K562 (cell line): ENCODE data around the gene KLK8. TPM values are rescaled to one million over a fixed set of nuclear protein-coding genes. Genes with fewer than 3 reads are reported as not detected.

Experiments used
- ATAC-seq: fragments of 200-7000 bp; cut with Tn5 transposase; 3 replicates; pipeline ENCODE4 v1.9.1; 2020; ENCODE audit warnings: moderate library complexity
- BruUV-seq: library from RNA; stranded (reverse); fragments of 400-500 nt; replicated peaks from 2 replicates; lab custom pipeline; 2021; lab: Mats Ljungman, UMichigan
- CTCF ChIA-PET: fragments of 300-600 bp; formaldehyde crosslinking; extraction: SDS; loops from one replicate; lab custom pipeline; 2021; ENCODE audit warnings: low intra/inter-chr PET ratio; lab: Yijun Ruan, JAX
- POLR2A ChIA-PET: fragments of 300-600, 350-650 bp; sonication (Branson Sonifier 250); formaldehyde crosslinking; extraction: SDS; loops from one replicate; lab custom pipeline; 2021; ENCODE audit warnings: antibody characterized with exemption, inconsistent platforms; lab: Yijun Ruan, JAX
- DNase-seq, 4 experiments: peaks; one replicate each; pipeline versions ENCODE4 v3.0.0 to v3.0.0-alpha.2; 2011 to 2018; ENCODE audit warnings: low spot score in 3 of 4, mixed read lengths in 3 of 4; ENCODE audit errors: extremely low read depth in 1 of 4
- FAIRE-seq: peaks from 2 replicates; lab custom pipeline; 2011; peaks lifted over from hg19 to GRCh38; lab: Jason Lieb, UNC
- H2AFZ ChIP-seq: 2 replicates; pipeline ENCODE4 v1.6.0; 2011; ENCODE audit warnings: low read depth, low read length, control low read depth, inconsistent platforms
- H3K27ac ChIP-seq: fragments of 200-600 bp; 3 replicates; pipeline ENCODE4 v1.8.0; 2011; ENCODE audit warnings: low read depth, mild to moderate bottlenecking, control low read depth, inconsistent platforms, low read length, moderate library complexity, mixed read lengths; ENCODE audit errors: extremely low read depth
- H3K27me3 ChIP-seq, 2 experiments: fragments of 300-600 bp in 1 of 2; 2 replicates in 1 of 2; 3 replicates in 1 of 2; pipeline versions ENCODE4 v1.6.0 to v1.8.0; 2011; ENCODE audit warnings: inconsistent platforms in 2 of 2, low read length in 2 of 2, mild to moderate bottlenecking in 1 of 2, mixed read lengths in 1 of 2, moderate library complexity in 1 of 2; ENCODE audit not compliant: control insufficient read depth in 2 of 2, insufficient read depth in 2 of 2
- H3K36me3 ChIP-seq: fragments of 300-600 bp; 3 replicates; pipeline ENCODE4 v1.8.0; 2011; ENCODE audit warnings: mild to moderate bottlenecking, low read length, inconsistent platforms; ENCODE audit not compliant: control insufficient read depth, insufficient read depth
- H3K4me1 ChIP-seq, 2 experiments: fragments of 200-600 bp in 1 of 2; replicated peaks in 1 of 2; 2 replicates in 1 of 2; 3 replicates in 1 of 2; pipeline versions ENCODE4 v1.5.1 to v1.8.0; 2011; ENCODE audit warnings: inconsistent platforms in 2 of 2, low read length in 2 of 2, mild to moderate bottlenecking in 1 of 2, mixed read lengths in 1 of 2, moderate library complexity in 1 of 2; ENCODE audit not compliant: control insufficient read depth in 2 of 2, insufficient read depth in 2 of 2
- H3K4me2 ChIP-seq: 2 replicates; pipeline ENCODE4 v1.6.1; 2011; ENCODE audit warnings: low read length, control low read depth, inconsistent platforms, mixed read lengths; ENCODE audit not compliant: insufficient read depth
- H3K4me3 ChIP-seq: fragments of 200-600 bp; sonication (generic), shearing (Covaris generic); 2 replicates; pipeline ENCODE4 v1.5.1; 2016; ENCODE audit warnings: control low read depth, inconsistent platforms
- H3K79me2 ChIP-seq: fragments of 200-600 bp; 3 replicates; pipeline ENCODE4 v1.8.0; 2011; ENCODE audit warnings: low read length, inconsistent platforms; ENCODE audit not compliant: control insufficient read depth, insufficient read depth
- H3K9ac ChIP-seq, 2 experiments: 2 replicates each; pipeline versions ENCODE4 v1.6.0 to v1.6.1; 2011; ENCODE audit warnings: low read depth in 2 of 2, low read length in 2 of 2, control low read depth in 1 of 2, inconsistent platforms in 1 of 2, mild to moderate bottlenecking in 1 of 2, mixed read lengths in 1 of 2; ENCODE audit not compliant: insufficient read depth in 1 of 2
- H3K9me1 ChIP-seq: one replicate; pipeline ENCODE4 v1.6.0; 2011; ENCODE audit warnings: inconsistent platforms, mild to moderate bottlenecking, low read length, moderate library complexity; ENCODE audit not compliant: control insufficient read depth, insufficient read depth
- H3K9me3 ChIP-seq: replicated peaks from 2 replicates; pipeline ENCODE4 v1.5.1; 2011; ENCODE audit warnings: low read depth, low read length, inconsistent platforms; ENCODE audit not compliant: control insufficient read depth, insufficient read depth
- H4K20me1 ChIP-seq: replicated peaks from 2 replicates; pipeline ENCODE4 v1.6.1; 2011; ENCODE audit warnings: low read length, inconsistent platforms, mixed read lengths; ENCODE audit not compliant: control insufficient read depth, insufficient read depth
- GTF2A2 ChIP-seq: IDR thresholded peaks from 2 replicates; pipeline ENCODE4 v1.6.1; 2016; ENCODE audit warnings: mild to moderate bottlenecking, missing genetic modification characterization, missing compliant biosample characterization
- MCM3 ChIP-seq: fragments of 450-650 bp; IDR thresholded peaks from 2 replicates; pipeline ENCODE4 v1.6.1; 2016
- PHB ChIP-seq: fragments of 250-450 bp; sonication (Bioruptor Pico); IDR thresholded peaks from 2 replicates; pipeline ENCODE4 v1.5.0; 2021
- POLR2B ChIP-seq: fragments of 450-650 bp; IDR thresholded peaks from 2 replicates; pipeline ENCODE4 v1.6.1; 2018; ENCODE audit warnings: low read depth; ENCODE audit not compliant: partially characterized antibody
- SMARCB1 ChIP-seq: IDR thresholded peaks from 2 replicates; pipeline ENCODE4 v1.6.1; 2011; ENCODE audit warnings: improper control_type of control experiment, low read depth; ENCODE audit not compliant: insufficient read length
- XRCC3 ChIP-seq: fragments of 450-650 bp; IDR thresholded peaks from 2 replicates; pipeline ENCODE4 v1.6.1; 2017; ENCODE audit warnings: mild to moderate bottlenecking, moderate library complexity
- ZBED1 ChIP-seq: IDR thresholded peaks from 2 replicates; pipeline ENCODE4 v1.6.1; 2014
- ZBTB7A ChIP-seq: IDR thresholded peaks from 2 replicates; pipeline ENCODE4 v1.6.1; 2011; ENCODE audit warnings: low read depth, mild to moderate bottlenecking, low read length, moderate library complexity, borderline replicate concordance; ENCODE audit not compliant: control insufficient read depth
- ZNF3 ChIP-seq: fragments of 250-450 bp; sonication (Bioruptor Pico); IDR thresholded peaks from 2 replicates; pipeline ENCODE4 v1.5.0; 2021; ENCODE audit warnings: mild to moderate bottlenecking, moderate library complexity
- ZNF354B ChIP-seq: fragments of 250-450 bp; sonication (Bioruptor Pico); IDR thresholded peaks from 2 replicates; pipeline ENCODE4 v1.4.0; 2020
- WGBS: fragments of 100-300 bp; shearing (Covaris generic); methylation state at CpG from one replicate; pipeline ENCODE4 v1.1.6; 2016; ENCODE audit warnings: low coverage, mixed read lengths; ENCODE audit not compliant: insufficient coverage; ENCODE audit errors: missing lambda C conversion rate; 5-methylcytosine and 5-hydroxymethylcytosine counted together
- in situ Hi-C: fragments of 300-500 bp; cut with MboI; formaldehyde crosslinking; loops from 4 replicates; pipeline ENCODE4 v1.15.0; 2018; ENCODE audit warnings: inconsistent platforms, mixed read lengths
- intact Hi-C: fragments of 100-400 bp; cut with micrococcal nuclease; formaldehyde crosslinking; loops from 2 replicates; pipeline ENCODE4 v1.14.2; 2022
- polyA plus RNA-seq, 8 experiments: library from polyadenylated mRNA; depleted of rRNA in 4 of 8; stranded (reverse) in 5 of 8; unstranded in 3 of 8; fragments of >200 nt; fragmentation: Nextera tagmentation in 2 of 8; fragmentation: Illumina TruSeq in 1 of 8; extraction: Ambion mirVana in 2 of 8; extraction: Trizol in 1 of 8; gene quantifications; 2 replicates each; pipeline versions ENCODE4 v1.2.1 to v1.2.3, GENCODE V29; 2011 to 2014; ENCODE audit warnings: inconsistent platforms in 1 of 8, missing spikeins in 1 of 8
- total RNA-seq, 7 experiments: library from RNA; depleted of rRNA in 6 of 7; stranded (reverse); fragments of >200 nt in 6 of 7; fragmentation: Illumina TruSeq in 2 of 7; extraction: Trizol in 2 of 7; gene quantifications; 2 replicates each; pipeline versions ENCODE4 v1.2.1 to v1.2.3, GENCODE V29; 2011 to 2021; ENCODE audit warnings: low replicate concordance in 1 of 7
- TF ChIP-seq, protein P1 (sequence below): fragments of 250-450 bp; sonication (Bioruptor Pico); IDR thresholded peaks from 2 replicates; pipeline ENCODE4 v1.5.0; 2021; ENCODE audit warnings: mild to moderate bottlenecking, moderate library complexity

KLK8 gene
- total and polyA plus RNA-seq, 9 of the 15 experiments (the other 6 are each of a cell fraction or from before 2014, with no cell fraction given), result 0.37 to 1.7 (median 0.76) TPM

DNA sequence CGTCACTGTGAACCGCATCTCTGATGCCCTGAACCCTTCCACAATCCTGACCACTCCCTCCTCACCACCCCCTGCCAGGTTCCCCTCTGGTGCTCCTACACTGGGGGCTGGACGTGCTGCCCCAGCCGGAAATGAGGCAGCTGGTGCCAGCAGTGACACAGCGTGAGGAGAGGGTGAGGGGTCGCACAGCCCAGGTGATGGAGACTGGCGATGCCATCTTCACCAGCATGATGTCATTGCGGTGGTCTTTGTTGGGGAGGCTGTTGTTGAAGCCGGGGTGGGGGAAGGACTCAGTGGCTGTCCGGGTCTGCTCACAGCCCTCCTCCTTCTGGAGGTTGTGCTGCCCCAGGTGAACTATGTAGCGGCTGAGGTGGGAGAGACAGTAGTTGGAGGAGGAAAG is 22.5 kb upstream of the KLK8 start:
- intact Hi-C loops, result no loop called here
- Histone ChIP-seq H4K20me1 (0 out of 2 replicates have a peak, but pooled peaks cover 8% of the 10 kb centered on the region), H3K9ac (no peak overlapping the region), H3K36me3 (no peaks in the 10 kb centered on the region), H3K9me3 (no peaks in the 10 kb centered on the region), H3K4me1 (peaks cover 4 to 19% of the 10 kb centered on the region in 2 experiments), H3K9me1 (no peaks in the 10 kb centered on the region), H3K4me3 (no peak overlapping the region), H3K79me2 (no peaks in the 10 kb centered on the region), H3K4me2 (no peak overlapping the region), H3K27me3 (peaks cover 25 to 64% of the 10 kb centered on the region in 2 experiments), H3K27ac (no peak overlapping the region), H2AFZ (no peak overlapping the region)
- no peak for DNase-seq
- TF ChIP-seq XRCC3 (no peak), ZBED1 (no peak), ZBTB7A (no peak), POLR2B (no peak), ZNF3 (CRISPR knock-in tag) (no peak), GTF2A2 (tag) (no peak)
- WGBS, result 2% methylated on average over 11 of the region's 11 CpGs
- CTCF ChIA-PET, result no interaction called here
- FAIRE-seq, result no peak
- ATAC-seq, result no peak
- no TSS peak for BruUV-seq
- POLR2A ChIA-PET, result no interaction called here
- in situ Hi-C loops, result loop anchor here (5.0 kb wide), 1 partner anchor 68 kb away; no protein-coding TSS in a partner anchor

DNA sequence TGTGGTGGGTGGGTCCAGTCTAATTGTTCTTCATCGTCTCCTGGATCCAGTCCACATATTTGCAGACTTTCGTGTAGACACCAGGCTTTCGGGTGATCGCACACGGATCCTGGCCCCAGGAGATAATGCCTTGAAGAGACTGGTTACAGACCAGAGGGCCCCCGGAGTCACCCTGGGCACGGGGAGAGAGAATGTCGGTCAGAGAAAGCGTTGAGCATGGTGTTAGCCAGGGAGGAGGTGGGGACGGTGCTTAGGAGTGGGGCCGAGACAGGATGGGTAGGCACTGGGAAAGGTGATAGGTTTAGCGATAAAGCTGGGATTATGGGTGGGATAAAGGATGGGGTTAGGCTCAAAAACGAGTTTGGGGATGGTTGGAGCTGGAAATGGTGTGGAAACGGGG is 21.1 kb upstream of the KLK8 start:
- H3K27me3 ChIP-seq, result peaks cover 21 to 58% of the 10 kb centered on the region in 2 experiments
- TF ChIP-seq, protein P1, sequence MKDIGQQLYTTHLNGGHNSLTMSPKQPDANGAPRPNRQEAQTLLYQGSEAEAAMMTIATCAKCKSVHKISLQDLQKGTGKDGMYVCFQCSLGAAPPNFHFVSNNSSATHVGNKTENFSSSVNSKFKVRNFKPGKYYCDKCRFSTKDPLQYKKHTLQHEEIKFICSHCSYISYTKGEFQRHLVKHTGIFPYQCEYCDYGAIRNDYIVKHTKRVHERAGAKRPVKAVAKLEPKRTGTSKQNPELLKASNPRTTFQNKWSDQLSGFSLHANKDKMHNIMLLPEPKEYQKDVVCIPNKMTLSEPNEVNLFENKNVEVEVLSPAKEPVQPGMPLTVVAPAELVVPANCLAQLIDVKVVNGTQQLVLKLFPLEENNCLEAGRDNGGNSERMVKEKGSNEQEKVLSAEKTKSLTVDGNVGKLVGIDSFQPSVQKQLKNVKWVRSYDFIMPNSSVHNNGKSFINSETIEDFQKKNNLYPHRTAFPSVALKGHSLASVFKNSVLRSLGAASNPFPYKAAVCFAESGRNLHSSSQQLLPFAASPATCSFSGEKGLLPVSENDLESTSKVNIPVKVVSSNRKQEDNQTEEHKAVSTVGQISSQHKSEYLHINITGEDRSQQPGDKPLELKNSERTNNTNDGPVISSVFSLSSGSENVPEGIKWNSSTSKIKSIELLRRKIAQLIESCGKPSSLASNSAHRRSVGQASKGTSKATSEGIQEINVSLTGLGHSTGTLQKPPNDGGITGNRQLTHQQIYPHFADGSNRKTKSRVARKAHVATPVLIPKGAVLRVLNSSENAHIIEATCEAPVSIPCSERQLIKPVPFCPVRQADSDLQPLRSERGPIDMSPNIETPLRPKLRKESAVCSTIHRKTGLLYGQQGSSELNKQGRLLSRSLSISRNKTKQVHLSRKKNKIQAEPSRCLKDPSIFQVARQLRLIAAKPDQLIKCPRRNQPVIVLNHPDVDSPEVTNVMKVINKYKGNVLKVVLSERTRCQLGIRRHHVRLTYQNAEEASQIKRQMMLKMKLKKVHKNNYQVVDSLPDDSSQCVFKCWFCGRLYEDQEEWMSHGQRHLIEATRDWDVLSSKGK (CRISPR knock-in tag), result no peak
- 0 out of 2 replicates have a peak, but pooled peaks have one; percentile 36 for TF ChIP-seq MCM3
- TF ChIP-seq PHB (CRISPR knock-in tag), result no peak
- no peak for TF ChIP-seq ZNF354B (CRISPR knock-in tag)
- TF ChIP-seq SMARCB1, result no peak
- no peaks in the 10 kb centered on the region for H3K9me1 ChIP-seq
- no peaks in the 10 kb centered on the region for H3K36me3 ChIP-seq
- FAIRE-seq (no peak), DNase-seq (no peak), ATAC-seq (no peak)
- H3K79me2 ChIP-seq, result no peaks in the 10 kb centered on the region
- H3K9me3 ChIP-seq, result no peaks in the 10 kb centered on the region
- ChIA-PET POLR2A (no interaction called here), CTCF (interaction anchor here (4.4 kb wide), 1 partner anchor 73 kb away, joined by 35 read pairs; no protein-coding TSS in a partner anchor)
- no peak overlapping the region for H3K4me2 ChIP-seq
- no peak overlapping the region for H3K4me3 ChIP-seq
- in situ Hi-C loops, result loop anchor here (5.0 kb wide), 1 partner anchor 70 kb away; no protein-coding TSS in a partner anchor
- no peak overlapping the region for H3K27ac ChIP-seq
- WGBS, result 4% methylated on average over 14 of the region's 14 CpGs
- H4K20me1 ChIP-seq, result 0 out of 2 replicates have a peak, but pooled peaks cover 8% of the 10 kb centered on the region
- no TSS peak for BruUV-seq
- H3K9ac ChIP-seq, result no peak overlapping the region
- intact Hi-C loops, result no loop called here
- peaks cover 4 to 27% of the 10 kb centered on the region in 2 experiments for H3K4me1 ChIP-seq
- no peak overlapping the region for H2AFZ ChIP-seq
